ENCODE data around the gene SBF2. TPM values are rescaled to one million over a fixed set of nuclear protein-coding genes. Genes with fewer than 3 reads are reported as not detected.
"Not testable (repeated sequence)": the region's sequence is repeated elsewhere in the genome, so short reads cannot be mapped to it uniquely, and the experiment has no call there.

The SBF2 gene
- total RNA-seq, 4 donors from 2014 or later = 53.8 to 125 (median 76.4) TPM

DNA sequence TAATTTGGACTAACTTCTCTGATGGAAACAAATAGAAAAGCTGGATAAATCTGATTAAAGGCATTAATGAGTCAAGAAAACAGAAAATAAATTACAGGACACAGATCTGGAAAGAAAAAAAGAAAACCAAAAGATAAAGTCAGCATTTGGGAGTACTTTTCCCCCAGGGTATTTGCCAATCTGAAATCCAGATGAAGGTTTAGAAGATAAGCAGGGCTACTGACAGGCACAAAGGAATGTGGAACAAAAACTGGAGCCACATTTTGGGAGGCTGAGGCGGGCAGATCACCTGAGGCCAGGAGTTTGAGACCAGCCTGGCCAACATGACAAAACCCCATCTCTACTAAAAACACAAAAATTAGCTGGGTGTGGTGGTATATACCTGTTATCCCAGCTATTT, 57.2 kb downstream of the SBF2 start:
- TF ChIP-seq CTCF (IDR thresholded peaks at IDR 0.05) = no peak
- ATAC-seq (ENCODE audit: low FRiP score) = no peak
- DNase-seq (ENCODE audit: low spot score) = no peak

- DNase-seq (ENCODE audit: low spot score) = no peak
- no peak for TF ChIP-seq CTCF (IDR thresholded peaks at IDR 0.05)
- ATAC-seq (ENCODE audit: low FRiP score) = peak; percentile 93
Measured at GRCh38 chr11:10233581-10233980, 60.4 kb downstream of the SBF2 start.

DNA sequence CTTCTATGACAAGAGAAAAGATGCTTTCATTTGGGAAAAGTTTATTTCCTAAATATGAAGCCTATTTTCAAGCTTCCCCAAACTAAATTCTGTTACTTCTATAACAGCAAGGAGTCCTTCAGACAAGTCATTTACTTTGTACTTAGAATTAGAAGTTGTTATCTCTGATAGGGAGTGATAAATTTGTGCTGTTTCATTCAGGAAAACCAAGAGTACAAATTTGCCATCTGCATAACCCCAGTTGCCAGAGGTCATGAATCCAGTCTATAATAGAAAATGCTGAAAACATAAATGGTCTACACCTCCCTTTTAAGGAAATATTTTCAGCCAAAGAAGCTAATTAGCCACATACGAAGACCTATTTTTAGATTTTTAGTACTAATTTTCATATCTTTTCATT, 61.3 kb downstream of the SBF2 start:
- no peak for TF ChIP-seq CTCF (IDR thresholded peaks at IDR 0.05)
- ATAC-seq (ENCODE audit: low FRiP score) = no peak
- DNase-seq (ENCODE audit: low spot score) = no peak

- not testable (repeated sequence) for DNase-seq (ENCODE audit: low spot score); ATAC-seq (ENCODE audit: low FRiP score)
Measured at GRCh38 chr11:10231803-10232202, 62.2 kb downstream of the SBF2 start.

- DNase-seq (ENCODE audit: low spot score) (no peak), ATAC-seq (ENCODE audit: low FRiP score) (no peak)
- no peak for TF ChIP-seq CTCF (IDR thresholded peaks at IDR 0.05)
Measured at GRCh38 chr11:10225553-10225952, 68.5 kb downstream of the SBF2 start.

- no peak for DNase-seq (ENCODE audit: low spot score)
Measured at GRCh38 chr11:10222399-10222798, 71.6 kb downstream of the SBF2 start.

GRCh38 chr11:10221342-10221741, 72.7 kb downstream of the SBF2 start:
- ATAC-seq (ENCODE audit: low FRiP score) = no peak
- DNase-seq (ENCODE audit: low spot score) = no peak
- no peak for TF ChIP-seq CTCF (IDR thresholded peaks at IDR 0.05)

More at GRCh38 chr11:10222399-10222798, 71.6 kb downstream of the SBF2 start:
- TF ChIP-seq CTCF (IDR thresholded peaks at IDR 0.05) = no peak
- ATAC-seq (ENCODE audit: low FRiP score) = no peak

GRCh38 chr11:10211470-10211869, 82.5 kb downstream of the SBF2 start:
- DNase-seq (ENCODE audit: low spot score) = no peak

More at GRCh38 chr11:10211470-10211869, 82.5 kb downstream of the SBF2 start:
- ATAC-seq (ENCODE audit: low FRiP score) = no peak
- TF ChIP-seq CTCF (IDR thresholded peaks at IDR 0.05) = no peak
